ENCODE data around the gene KIF15. TPM values are rescaled to one million over a fixed set of nuclear protein-coding genes. Genes with fewer than 3 reads are reported as not detected.

KIF15 gene, protein sequence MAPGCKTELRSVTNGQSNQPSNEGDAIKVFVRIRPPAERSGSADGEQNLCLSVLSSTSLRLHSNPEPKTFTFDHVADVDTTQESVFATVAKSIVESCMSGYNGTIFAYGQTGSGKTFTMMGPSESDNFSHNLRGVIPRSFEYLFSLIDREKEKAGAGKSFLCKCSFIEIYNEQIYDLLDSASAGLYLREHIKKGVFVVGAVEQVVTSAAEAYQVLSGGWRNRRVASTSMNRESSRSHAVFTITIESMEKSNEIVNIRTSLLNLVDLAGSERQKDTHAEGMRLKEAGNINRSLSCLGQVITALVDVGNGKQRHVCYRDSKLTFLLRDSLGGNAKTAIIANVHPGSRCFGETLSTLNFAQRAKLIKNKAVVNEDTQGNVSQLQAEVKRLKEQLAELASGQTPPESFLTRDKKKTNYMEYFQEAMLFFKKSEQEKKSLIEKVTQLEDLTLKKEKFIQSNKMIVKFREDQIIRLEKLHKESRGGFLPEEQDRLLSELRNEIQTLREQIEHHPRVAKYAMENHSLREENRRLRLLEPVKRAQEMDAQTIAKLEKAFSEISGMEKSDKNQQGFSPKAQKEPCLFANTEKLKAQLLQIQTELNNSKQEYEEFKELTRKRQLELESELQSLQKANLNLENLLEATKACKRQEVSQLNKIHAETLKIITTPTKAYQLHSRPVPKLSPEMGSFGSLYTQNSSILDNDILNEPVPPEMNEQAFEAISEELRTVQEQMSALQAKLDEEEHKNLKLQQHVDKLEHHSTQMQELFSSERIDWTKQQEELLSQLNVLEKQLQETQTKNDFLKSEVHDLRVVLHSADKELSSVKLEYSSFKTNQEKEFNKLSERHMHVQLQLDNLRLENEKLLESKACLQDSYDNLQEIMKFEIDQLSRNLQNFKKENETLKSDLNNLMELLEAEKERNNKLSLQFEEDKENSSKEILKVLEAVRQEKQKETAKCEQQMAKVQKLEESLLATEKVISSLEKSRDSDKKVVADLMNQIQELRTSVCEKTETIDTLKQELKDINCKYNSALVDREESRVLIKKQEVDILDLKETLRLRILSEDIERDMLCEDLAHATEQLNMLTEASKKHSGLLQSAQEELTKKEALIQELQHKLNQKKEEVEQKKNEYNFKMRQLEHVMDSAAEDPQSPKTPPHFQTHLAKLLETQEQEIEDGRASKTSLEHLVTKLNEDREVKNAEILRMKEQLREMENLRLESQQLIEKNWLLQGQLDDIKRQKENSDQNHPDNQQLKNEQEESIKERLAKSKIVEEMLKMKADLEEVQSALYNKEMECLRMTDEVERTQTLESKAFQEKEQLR (N-terminal part only)
- 20.9 TPM for total RNA-seq (2021; ENCODE audit: unreplicated experiment)
- polyA plus RNA-seq (2012), result 10.3 and 13.1 TPM in 2 replicates
- percentile 75 among the genes with signal in this experiment for Bru-seq, nascent RNA
- percentile 68 among the genes with signal in this experiment for BruChase-seq, experiment 1, labeled RNA remaining after a 6-hour chase
- percentile 64 among the genes with signal in this experiment for BruChase-seq, experiment 2, labeled RNA remaining after a 2-hour chase
- long read RNA-seq, full-length matches to known transcripts, result 9 of 40 reads
- long read RNA-seq, partial matches to known transcripts, result 22 of 40 reads
- long read RNA-seq, other reads (novel, unspliced or antisense), result 9 of 40 reads

DNA sequence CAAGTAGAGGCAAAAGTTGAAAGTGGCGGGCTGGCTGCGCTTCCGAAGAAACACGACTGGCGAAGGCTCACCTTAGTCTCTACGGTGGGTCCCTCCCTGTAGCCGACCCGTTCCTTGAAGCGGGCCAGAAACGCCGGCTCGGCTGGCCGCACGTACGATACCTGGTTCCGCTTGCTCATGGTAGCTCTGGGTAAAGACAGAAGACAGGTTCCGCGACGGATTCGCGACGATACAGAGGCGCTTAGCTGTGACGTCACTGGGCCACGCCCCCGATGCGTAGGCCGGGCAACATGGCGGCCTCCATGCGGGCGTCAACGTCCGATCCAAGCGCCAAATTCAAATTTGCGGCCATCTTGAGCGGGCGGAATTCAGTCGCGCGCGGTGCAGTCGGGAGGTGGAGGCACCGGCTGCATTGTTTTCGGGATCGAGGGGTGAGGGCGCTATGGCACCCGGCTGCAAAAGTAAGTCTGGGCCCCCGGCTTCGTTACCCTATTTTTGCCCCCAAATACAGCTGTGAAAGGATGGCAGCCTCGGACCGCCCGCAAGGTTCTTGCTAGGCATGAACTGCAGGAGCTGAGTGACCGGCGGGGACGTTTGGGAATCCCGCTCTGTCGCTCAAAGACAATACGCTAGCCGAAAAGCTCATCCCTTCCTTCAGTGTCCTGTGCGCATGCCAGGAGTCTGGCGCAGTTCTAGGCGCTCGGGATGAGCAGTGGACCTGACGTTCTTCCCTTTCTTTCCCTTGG, at the start of gene KIF15, which contains the start of gene KIAA1143:
KIF15 (plus strand) TSS at position 371 of the 746 bp plus-strand sequence; CDS start at position 443, 72 bp downstream.
KIAA1143 (minus strand) TSS at position 196 of the 746 bp plus-strand sequence; CDS start at position 179, 17 bp downstream.
- ATAC-seq (peak; percentile 89), DNase-seq (ENCODE audit: low read depth, low spot score) (peak; percentile 92)
- Histone ChIP-seq H3K27ac (ENCODE audit: low read depth, low read length) (peak within 1 kb of the TSS; percentile 77), H3K4me2 (ENCODE audit: low read length) (peak within 1 kb of the TSS; percentile 82), H4K20me1 (ENCODE audit: insufficient read depth) (no peaks in the 10 kb centered on the region), H3K79me2 (ENCODE audit: insufficient read depth, low read length) (peaks cover 87% of the 10 kb centered on the region), H3K4me1 (ENCODE audit: control insufficient read depth in 1 of 2, insufficient read depth in 2 of 2, low read length in 2 of 2) (peaks cover 7 to 10% of the 10 kb centered on the region in 2 experiments; a peak in 2 of 4 replicates), H3K9me2 (ENCODE audit: insufficient read depth) (no peaks in the 10 kb centered on the region), H3K9me3 (ENCODE audit: control insufficient read depth in 1 of 2, insufficient read depth in 1 of 2, low read depth in 1 of 2, low read length in 2 of 2) (peaks cover 9 to 12% of the 10 kb centered on the region in 2 experiments; a peak in 3 of 4 replicates), H2AFZ (ENCODE audit: low read depth, low read length, poor library complexity, severe bottlenecking) (peak within 1 kb of the TSS; percentile 65), H3K4me3 (replicated peaks in 1 of 2; ENCODE audit: low read depth in 1 of 2, low read length in 2 of 2) (peak within 1 kb of the TSS; percentile 81 to 93), H3K36me3 (ENCODE audit: control insufficient read depth in 1 of 2, insufficient read depth in 2 of 2, low read length in 2 of 2) (peaks cover 0 to 42% of the 10 kb centered on the region in 2 experiments; a peak in 1 of 4 replicates), H3K9ac (ENCODE audit: low read length) (peak within 1 kb of the TSS; percentile 76), H3K27me3 (ENCODE audit: insufficient read depth, low read length) (no peaks in the 10 kb centered on the region)
- ChIA-PET RAD21 (ENCODE audit: low non-redundant PET in 1 of 2, low total read pairs in 2 of 2, uncharacterized antibody in 2 of 2, unreplicated experiment in 2 of 2) (no interaction called here), POLR2A (interaction anchor here (0.7 to 1.3 kb wide), 2 partner anchors 101 to 215 kb away, joined by 3 to 4 read pairs; partner anchors contain the start of genes EXOSC7 and ZDHHC3), CTCF (interaction anchor here (1.1 kb wide), 1 partner anchor 154 kb away, joined by 3 read pairs; no protein-coding TSS in a partner anchor)
- intact Hi-C loops (cut with micrococcal nuclease), result loop anchor here (5.0 to 10.0 kb wide), 3 partner anchors 203 to 267 kb away; no protein-coding TSS in a partner anchor
- no TSS peak for BruUV-seq (replicated peaks)
- peak; percentile 99 for TF ChIP-seq SIN3A (IDR thresholded peaks at IDR 0.05; ENCODE audit: low read depth)
- TF ChIP-seq SP1 (IDR thresholded peaks at IDR 0.05; ENCODE audit: low read depth), result peak; percentile 95
- TF ChIP-seq SRF (IDR thresholded peaks at IDR 0.05; ENCODE audit: low read depth), result peak; percentile 94
- peak; percentile 34; the same call in 1 of the 2 replicates for TF ChIP-seq ZFX (IDR thresholded peaks at IDR 0.05)
- no peak; the same call in 1 of the 2 replicates for TF ChIP-seq ELF1 (IDR thresholded peaks at IDR 0.05; ENCODE audit: borderline replicate concordance, low read depth)
- TF ChIP-seq, protein P1, sequence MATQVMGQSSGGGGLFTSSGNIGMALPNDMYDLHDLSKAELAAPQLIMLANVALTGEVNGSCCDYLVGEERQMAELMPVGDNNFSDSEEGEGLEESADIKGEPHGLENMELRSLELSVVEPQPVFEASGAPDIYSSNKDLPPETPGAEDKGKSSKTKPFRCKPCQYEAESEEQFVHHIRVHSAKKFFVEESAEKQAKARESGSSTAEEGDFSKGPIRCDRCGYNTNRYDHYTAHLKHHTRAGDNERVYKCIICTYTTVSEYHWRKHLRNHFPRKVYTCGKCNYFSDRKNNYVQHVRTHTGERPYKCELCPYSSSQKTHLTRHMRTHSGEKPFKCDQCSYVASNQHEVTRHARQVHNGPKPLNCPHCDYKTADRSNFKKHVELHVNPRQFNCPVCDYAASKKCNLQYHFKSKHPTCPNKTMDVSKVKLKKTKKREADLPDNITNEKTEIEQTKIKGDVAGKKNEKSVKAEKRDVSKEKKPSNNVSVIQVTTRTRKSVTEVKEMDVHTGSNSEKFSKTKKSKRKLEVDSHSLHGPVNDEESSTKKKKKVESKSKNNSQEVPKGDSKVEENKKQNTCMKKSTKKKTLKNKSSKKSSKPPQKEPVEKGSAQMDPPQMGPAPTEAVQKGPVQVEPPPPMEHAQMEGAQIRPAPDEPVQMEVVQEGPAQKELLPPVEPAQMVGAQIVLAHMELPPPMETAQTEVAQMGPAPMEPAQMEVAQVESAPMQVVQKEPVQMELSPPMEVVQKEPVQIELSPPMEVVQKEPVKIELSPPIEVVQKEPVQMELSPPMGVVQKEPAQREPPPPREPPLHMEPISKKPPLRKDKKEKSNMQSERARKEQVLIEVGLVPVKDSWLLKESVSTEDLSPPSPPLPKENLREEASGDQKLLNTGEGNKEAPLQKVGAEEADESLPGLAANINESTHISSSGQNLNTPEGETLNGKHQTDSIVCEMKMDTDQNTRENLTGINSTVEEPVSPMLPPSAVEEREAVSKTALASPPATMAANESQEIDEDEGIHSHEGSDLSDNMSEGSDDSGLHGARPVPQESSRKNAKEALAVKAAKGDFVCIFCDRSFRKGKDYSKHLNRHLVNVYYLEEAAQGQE (IDR thresholded peaks at IDR 0.05; ENCODE audit: low read depth), result no peak
- no peak for TF ChIP-seq JUND (IDR thresholded peaks at IDR 0.05)
- peak; percentile 13 for TF ChIP-seq POLR2A (IDR thresholded peaks at IDR 0.05; ENCODE audit: borderline replicate concordance, extremely low read depth, insufficient read depth, insufficient read length)
- peak; percentile 98 for TF ChIP-seq CBX3 (IDR thresholded peaks at IDR 0.05; ENCODE audit: low read depth)
- TF ChIP-seq, protein P2, sequence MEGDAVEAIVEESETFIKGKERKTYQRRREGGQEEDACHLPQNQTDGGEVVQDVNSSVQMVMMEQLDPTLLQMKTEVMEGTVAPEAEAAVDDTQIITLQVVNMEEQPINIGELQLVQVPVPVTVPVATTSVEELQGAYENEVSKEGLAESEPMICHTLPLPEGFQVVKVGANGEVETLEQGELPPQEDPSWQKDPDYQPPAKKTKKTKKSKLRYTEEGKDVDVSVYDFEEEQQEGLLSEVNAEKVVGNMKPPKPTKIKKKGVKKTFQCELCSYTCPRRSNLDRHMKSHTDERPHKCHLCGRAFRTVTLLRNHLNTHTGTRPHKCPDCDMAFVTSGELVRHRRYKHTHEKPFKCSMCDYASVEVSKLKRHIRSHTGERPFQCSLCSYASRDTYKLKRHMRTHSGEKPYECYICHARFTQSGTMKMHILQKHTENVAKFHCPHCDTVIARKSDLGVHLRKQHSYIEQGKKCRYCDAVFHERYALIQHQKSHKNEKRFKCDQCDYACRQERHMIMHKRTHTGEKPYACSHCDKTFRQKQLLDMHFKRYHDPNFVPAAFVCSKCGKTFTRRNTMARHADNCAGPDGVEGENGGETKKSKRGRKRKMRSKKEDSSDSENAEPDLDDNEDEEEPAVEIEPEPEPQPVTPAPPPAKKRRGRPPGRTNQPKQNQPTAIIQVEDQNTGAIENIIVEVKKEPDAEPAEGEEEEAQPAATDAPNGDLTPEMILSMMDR (IDR thresholded peaks at IDR 0.05 in 2 of 3, conservative IDR thresholded peaks at IDR 0.05 in 1 of 3; ENCODE audit: borderline replicate concordance in 1 of 3, insufficient read depth in 1 of 3, low read depth in 2 of 3, low read length in 2 of 3), result no peak
- peak; percentile 39 for TF ChIP-seq TCF7L2 (IDR thresholded peaks at IDR 0.05; ENCODE audit: borderline replicate concordance, extremely low read depth, insufficient read depth, insufficient read length)
- peak; percentile 69 for TF ChIP-seq POLR2AphosphoS5 (IDR thresholded peaks at IDR 0.05; ENCODE audit: low read depth, low read length)
